ENCODE data around the gene A4GNT. TPM values are rescaled to one million over a fixed set of nuclear protein-coding genes. Genes with fewer than 3 reads are reported as not detected.
A peak's percentile ranks its signal among the peaks of the same experiment; 100 is the strongest.

A4GNT gene
- total RNA-seq, 1 donor from 2014 or later, result 0.96 TPM

GRCh38 chr3:138078901-138079344, 53.3 kb downstream of the A4GNT start:
- peak; percentile 15 for DNase-seq (ENCODE audit: low spot score)

- no peak for DNase-seq (ENCODE audit: low spot score)
These were observed 54.1 kb downstream of the A4GNT start for GRCh38 chr3:138078096-138078495.

Other genes starting within 250 kb of the A4GNT start
- 0.96 TPM for gene CLDN18, start 122.2 kb downstream of the A4GNT start, total RNA-seq (ENCODE audit: insufficient read depth, low replicate concordance)
- gene DZIP1L, start 16.8 kb downstream of the A4GNT start, total RNA-seq (ENCODE audit: insufficient read depth, low replicate concordance), result 15.9 TPM
- gene DBR1, start 42.5 kb upstream of the A4GNT start, total RNA-seq (ENCODE audit: insufficient read depth, low replicate concordance), result 10.8 TPM
- gene ARMC8, start 54.9 kb upstream of the A4GNT start, total RNA-seq (ENCODE audit: insufficient read depth, low replicate concordance), result 81.1 TPM
- 0.48 TPM for gene NME9, start 197.5 kb upstream of the A4GNT start, total RNA-seq (ENCODE audit: insufficient read depth, low replicate concordance)
- gene MRAS, start 216.2 kb upstream of the A4GNT start, total RNA-seq (ENCODE audit: insufficient read depth, low replicate concordance), result 22.6 TPM

Data from umbilical cord (tissue), 2 donors.